Mesothelial cell of epicardium (in vitro differentiated cells): ENCODE data around the gene TMEM181. TPM values are rescaled to one million over a fixed set of nuclear protein-coding genes. Genes with fewer than 3 reads are reported as not detected.
"Not testable (repeated sequence)": the region's sequence is repeated elsewhere in the genome, so short reads cannot be mapped to it uniquely, and the experiment has no call there.

Experiments used
- DNase-seq, 2 experiments: peaks; one replicate each; pipeline ENCODE4 v3.0.0; 2021; ENCODE audit warnings: low spot score in 2 of 2; ENCODE audit not compliant: unreplicated experiment in 2 of 2
- H3K27ac Mint-ChIP-seq: 2 replicates; pipeline ENCODE4 v1.8.0; 2021; ENCODE audit warnings: mixed read lengths
- H3K27me3 Mint-ChIP-seq: 2 replicates; pipeline ENCODE4 v1.8.0; 2021; ENCODE audit warnings: low read depth, mixed read lengths
- H3K36me3 Mint-ChIP-seq: 2 replicates; pipeline ENCODE4 v1.8.0; 2021; ENCODE audit warnings: mixed read lengths
- H3K4me1 Mint-ChIP-seq: 2 replicates; pipeline ENCODE4 v1.8.0; 2021; ENCODE audit warnings: mixed read lengths
- H3K4me3 Mint-ChIP-seq: 2 replicates; pipeline ENCODE4 v1.8.0; 2021; ENCODE audit warnings: mild to moderate bottlenecking, moderate library complexity, mixed read lengths
- H3K9me3 Mint-ChIP-seq: 2 replicates; pipeline ENCODE4 v1.8.0; 2021; ENCODE audit warnings: mixed read lengths
- total RNA-seq: library from RNA; stranded (reverse); gene quantifications from 3 replicates; pipeline ENCODE4 v1.2.1, GENCODE V29; 2021
- TF ChIP-seq, protein P1 (sequence below): fragments of 200-600 bp; sonication (generic); IDR thresholded peaks from one replicate; pipeline ENCODE4 v1.5.0; 2021; ENCODE audit warnings: antibody characterized with exemption; ENCODE audit not compliant: unreplicated experiment

The TMEM181 gene
- total RNA-seq, 1 donor from 2014 or later = 23.8 TPM

DNA sequence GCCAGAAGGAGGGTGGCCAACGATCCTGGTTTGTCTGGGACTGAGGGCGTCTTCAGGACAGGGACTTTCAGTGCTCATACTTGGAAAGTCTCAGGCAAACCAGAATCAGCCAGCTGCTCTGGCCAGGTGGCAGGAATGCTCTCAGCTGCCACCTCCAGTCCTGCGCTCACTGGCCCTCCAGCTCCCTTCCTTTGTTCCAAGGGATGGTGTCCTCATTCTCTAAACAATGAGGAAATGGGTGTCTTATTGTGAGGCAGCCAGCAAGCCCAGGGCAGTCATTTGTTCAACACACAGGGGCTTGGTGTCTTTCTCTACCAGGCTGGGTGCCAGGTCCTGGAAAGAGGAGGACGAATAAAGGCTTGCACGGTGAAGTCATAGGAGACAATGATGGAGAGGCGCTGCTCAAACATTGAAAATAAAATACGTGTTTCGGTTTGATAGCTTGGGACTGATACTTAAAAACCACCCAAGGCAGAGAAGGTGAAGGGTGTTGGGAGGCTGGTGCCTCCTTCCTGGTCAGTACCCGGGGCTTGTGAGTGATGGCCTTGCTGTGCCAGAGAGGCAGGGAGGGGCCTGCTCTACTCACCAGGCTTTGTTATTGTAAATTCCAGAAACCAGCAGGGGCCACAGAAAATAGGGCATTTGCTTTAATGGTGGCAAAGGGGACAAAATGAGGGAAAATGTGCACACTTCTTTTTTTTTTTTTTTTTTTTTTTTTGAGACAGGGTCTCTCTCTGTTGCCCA lies 11.3 kb upstream of the TMEM181 start:
- TF ChIP-seq, protein P1, sequence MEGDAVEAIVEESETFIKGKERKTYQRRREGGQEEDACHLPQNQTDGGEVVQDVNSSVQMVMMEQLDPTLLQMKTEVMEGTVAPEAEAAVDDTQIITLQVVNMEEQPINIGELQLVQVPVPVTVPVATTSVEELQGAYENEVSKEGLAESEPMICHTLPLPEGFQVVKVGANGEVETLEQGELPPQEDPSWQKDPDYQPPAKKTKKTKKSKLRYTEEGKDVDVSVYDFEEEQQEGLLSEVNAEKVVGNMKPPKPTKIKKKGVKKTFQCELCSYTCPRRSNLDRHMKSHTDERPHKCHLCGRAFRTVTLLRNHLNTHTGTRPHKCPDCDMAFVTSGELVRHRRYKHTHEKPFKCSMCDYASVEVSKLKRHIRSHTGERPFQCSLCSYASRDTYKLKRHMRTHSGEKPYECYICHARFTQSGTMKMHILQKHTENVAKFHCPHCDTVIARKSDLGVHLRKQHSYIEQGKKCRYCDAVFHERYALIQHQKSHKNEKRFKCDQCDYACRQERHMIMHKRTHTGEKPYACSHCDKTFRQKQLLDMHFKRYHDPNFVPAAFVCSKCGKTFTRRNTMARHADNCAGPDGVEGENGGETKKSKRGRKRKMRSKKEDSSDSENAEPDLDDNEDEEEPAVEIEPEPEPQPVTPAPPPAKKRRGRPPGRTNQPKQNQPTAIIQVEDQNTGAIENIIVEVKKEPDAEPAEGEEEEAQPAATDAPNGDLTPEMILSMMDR = no peak
- Mint-ChIP-seq H3K9me3 (no peaks in the 10 kb centered on the region), H3K4me1 (no peaks in the 10 kb centered on the region), H3K4me3 (no peak overlapping the region), H3K36me3 (no peaks in the 10 kb centered on the region), H3K27me3 (peaks cover 4% of the 10 kb centered on the region), H3K27ac (no peak overlapping the region)
- DNase-seq = no peak

DNA sequence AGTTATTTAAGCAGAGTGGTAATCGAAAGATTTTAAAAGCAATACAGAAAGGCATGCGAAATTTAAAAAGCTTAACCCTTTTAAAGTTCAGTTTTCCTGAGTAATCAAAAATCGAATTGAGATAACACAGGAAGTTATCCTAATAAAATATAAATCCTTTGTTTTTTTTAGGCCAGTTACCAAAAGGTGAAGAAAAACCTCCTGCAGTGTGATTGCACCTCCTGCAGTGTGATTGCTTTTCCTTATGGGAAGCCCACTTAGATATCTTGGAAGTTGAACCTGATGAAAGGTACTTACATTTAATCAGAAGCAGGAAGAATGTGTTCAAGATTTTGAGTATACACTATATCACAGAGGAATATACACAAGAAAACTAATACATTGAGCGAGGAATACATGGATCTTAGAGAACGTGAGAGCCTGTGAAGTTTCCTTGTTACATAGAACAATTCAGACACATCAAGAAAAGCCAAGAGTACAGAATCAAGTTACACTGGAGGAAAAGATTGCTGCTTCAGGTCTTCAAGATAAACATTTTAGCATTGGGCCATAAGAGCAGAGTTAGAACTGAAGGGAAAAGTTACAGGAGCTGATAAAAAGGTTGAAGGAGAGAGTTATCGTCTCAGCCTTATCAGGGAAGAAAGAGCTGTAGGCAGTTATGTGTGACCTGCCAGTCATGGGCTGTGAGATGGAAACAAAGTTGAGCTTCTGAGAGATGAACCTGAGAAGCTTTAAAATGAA lies 7.7 kb upstream of the TMEM181 start:
- no peaks in the 10 kb centered on the region for H3K27me3 Mint-ChIP-seq
- TF ChIP-seq, protein P1 = no peak
- H3K9me3 Mint-ChIP-seq = no peaks in the 10 kb centered on the region
- no peak overlapping the region for H3K27ac Mint-ChIP-seq
- DNase-seq = no peak
- H3K4me1 Mint-ChIP-seq = peaks cover 5% of the 10 kb centered on the region
- H3K4me3 Mint-ChIP-seq = no peak overlapping the region
- no peaks in the 10 kb centered on the region for H3K36me3 Mint-ChIP-seq

DNA sequence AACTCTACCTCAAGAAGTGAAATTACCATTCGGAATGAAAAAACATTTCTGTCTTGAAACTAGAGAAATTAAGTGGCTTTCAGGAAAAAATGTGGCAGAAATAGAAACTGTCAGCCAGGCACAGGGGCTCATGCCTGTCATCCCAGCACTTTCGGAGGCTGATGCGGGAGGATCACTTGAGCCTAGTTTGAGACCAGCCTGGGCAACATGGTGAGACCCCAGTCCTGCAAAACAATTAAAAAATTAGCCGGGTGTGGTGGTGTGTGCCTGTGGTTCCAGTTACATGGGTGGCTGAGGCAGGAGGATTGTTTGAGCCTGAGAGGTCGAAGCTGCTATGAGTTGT lies 7.1 kb upstream of the TMEM181 start:
- H3K36me3 Mint-ChIP-seq = no peaks in the 10 kb centered on the region
- TF ChIP-seq, protein P1 = no peak
- peaks cover 5% of the 10 kb centered on the region for H3K4me1 Mint-ChIP-seq
- no peak overlapping the region for H3K27ac Mint-ChIP-seq
- H3K27me3 Mint-ChIP-seq = no peaks in the 10 kb centered on the region
- no peaks in the 10 kb centered on the region for H3K9me3 Mint-ChIP-seq
- H3K4me3 Mint-ChIP-seq = no peak overlapping the region
- DNase-seq = no peak

DNA sequence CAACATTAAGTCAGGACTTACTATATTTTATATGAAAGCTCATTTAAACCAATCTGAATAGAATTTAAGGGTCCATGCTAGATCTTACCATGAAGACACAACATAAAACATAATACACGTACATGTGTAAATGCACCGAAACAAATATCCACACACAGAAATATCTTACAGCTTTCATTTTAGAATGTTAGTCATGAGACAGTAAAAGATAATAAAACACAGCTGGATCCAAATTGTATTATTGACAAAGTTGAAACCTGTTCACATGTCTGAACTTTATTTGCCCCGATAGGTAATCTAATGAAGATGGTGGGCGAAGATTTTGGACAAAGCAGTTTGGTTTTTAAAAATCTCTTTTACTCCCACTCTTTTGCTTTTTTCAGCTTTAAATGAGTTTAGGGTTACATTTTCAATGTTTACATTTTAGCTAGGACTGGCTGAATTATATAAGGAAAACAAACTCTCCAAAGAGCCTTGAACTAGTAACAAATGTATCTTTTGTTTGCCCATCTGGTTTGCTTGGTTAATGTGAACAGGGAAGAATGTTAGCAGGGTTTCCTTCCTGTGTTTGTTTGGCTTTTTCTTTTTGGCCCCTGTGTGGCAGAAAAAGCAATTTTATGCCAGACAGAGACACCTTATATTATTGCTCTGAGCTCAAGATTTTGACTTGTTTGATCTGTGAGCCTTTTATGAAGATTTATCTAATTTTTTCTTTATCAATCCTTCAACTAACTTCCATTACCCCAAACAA lies 5.1 kb upstream of the TMEM181 start:
- no peaks in the 10 kb centered on the region for H3K36me3 Mint-ChIP-seq
- no peak overlapping the region for H3K27ac Mint-ChIP-seq
- no peaks in the 10 kb centered on the region for H3K27me3 Mint-ChIP-seq
- no peak for DNase-seq
- no peak overlapping the region for H3K4me3 Mint-ChIP-seq
- TF ChIP-seq, protein P1 = no peak
- H3K4me1 Mint-ChIP-seq = peaks cover 10% of the 10 kb centered on the region
- no peaks in the 10 kb centered on the region for H3K9me3 Mint-ChIP-seq

DNA sequence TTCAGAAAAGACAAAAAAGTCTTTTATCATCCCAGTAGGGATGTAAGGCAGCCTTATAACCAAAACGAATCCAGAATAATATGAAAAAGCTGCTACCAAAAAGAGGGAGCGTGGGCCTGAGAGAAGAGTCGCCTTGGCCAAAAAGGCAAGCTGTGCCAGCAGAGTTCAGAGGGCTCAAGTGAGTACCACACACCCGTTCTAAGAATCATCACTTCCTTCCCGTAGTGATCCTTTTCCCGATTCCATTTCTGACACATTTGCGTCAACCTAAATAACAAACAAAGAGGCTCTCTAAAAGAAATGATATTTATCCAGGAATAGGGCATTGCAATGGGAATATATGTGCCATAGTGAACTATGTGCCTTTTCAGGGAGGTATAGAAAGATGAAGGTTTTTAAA lies 3.8 kb upstream of the TMEM181 start:
- no peaks in the 10 kb centered on the region for H3K36me3 Mint-ChIP-seq
- H3K9me3 Mint-ChIP-seq = no peaks in the 10 kb centered on the region
- TF ChIP-seq, protein P1 = no peak
- DNase-seq = no peak
- H3K4me1 Mint-ChIP-seq = peaks cover 16% of the 10 kb centered on the region
- H3K27me3 Mint-ChIP-seq = no peaks in the 10 kb centered on the region
- H3K27ac Mint-ChIP-seq = no peak overlapping the region
- H3K4me3 Mint-ChIP-seq = no peak overlapping the region

DNA sequence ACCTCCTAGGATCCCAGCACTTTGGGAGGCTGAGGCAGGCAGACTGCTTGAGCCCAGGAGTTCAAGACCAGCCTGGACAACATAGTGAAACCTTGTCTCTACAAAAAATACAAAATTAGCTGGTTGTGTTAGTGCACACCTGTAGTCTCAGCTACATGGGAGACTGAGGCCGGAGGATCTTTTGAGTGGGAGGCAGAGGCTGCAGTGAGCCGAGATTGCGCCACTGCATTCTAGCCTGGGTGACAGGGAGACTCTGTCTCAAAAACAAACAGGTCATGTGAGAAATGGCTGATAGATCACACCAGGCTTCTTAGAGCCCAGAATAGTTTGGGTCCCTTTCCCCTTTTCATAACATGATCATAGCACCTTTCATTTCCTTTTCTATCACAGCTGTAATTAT lies 2.8 kb upstream of the TMEM181 start:
- not testable (repeated sequence) for H3K36me3 Mint-ChIP-seq, DNase-seq, H3K27ac Mint-ChIP-seq, H3K27me3 Mint-ChIP-seq, H3K9me3 Mint-ChIP-seq, H3K4me3 Mint-ChIP-seq
- peaks cover 26% of the 10 kb centered on the region for H3K4me1 Mint-ChIP-seq
